HCT116 (cell line): ENCODE measurements around the gene LHPP.

Experiments
- EZH2phosphoT487 ChIP-seq: fragments of 200-600 bp; IDR thresholded peaks from 2 replicates; pipeline ENCODE4 v1.6.1; 2018; ENCODE audit warnings: antibody characterized with exemption, borderline replicate concordance
- POLR2A ChIP-seq: IDR thresholded peaks from 2 replicates; pipeline ENCODE4 v1.7.0; 2011; ENCODE audit warnings: borderline replicate concordance; ENCODE audit not compliant: insufficient read depth, insufficient read length; ENCODE audit errors: extremely low read depth
- RAD21 ChIP-seq: IDR thresholded peaks from 2 replicates; pipeline ENCODE4 v1.6.1; 2012; ENCODE audit warnings: low read depth, mild to moderate bottlenecking
- TCF7L2 ChIP-seq: IDR thresholded peaks from 2 replicates; pipeline ENCODE4 v1.7.0; 2011; ENCODE audit warnings: borderline replicate concordance, inconsistent platforms; ENCODE audit not compliant: insufficient read depth, insufficient read length; ENCODE audit errors: extremely low read depth
- TF ChIP-seq, protein P1 (sequence below): IDR thresholded peaks from 2 replicates; pipeline ENCODE4 v1.6.1; 2012

DNA sequence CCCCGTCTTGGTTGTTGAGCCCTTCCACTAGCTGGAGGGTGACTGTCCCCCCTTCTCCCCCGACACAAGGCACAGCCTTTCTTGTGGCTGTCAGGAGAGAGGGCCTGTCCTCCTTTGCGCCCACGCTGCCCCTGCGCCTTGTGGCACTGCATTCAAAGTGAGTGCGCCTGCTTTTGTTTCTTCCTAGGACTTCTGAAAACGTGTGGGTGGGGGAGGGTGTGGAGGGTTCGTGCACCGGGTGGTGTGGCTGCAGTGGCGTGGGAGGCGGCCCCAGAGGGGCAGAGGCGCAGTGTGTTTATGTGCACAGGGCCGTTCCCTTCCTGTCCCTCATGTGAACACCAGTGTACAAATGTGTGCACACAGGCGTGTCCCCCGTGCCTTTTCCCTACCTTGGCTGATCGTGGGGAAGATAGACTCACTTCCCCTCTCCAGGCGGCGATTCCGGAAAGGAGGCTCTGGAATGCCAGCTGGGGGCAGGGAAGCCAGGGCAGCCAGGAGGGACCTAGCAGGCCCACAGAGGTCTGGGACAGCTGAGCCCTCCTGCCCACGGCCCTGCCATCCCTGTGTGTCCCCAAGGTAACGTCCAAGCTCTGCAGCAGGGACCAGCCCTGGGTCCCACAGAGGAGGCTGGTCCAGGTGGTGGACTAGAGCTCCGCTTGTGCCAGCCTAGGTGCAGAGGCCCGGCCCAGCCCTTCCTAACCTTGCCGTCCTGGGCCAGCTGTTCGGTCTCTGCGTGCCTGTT lies 88.8 kb downstream of the LHPP start:
- TF ChIP-seq, protein P1, sequence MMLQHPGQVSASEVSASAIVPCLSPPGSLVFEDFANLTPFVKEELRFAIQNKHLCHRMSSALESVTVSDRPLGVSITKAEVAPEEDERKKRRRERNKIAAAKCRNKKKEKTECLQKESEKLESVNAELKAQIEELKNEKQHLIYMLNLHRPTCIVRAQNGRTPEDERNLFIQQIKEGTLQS = no peak
- TF ChIP-seq RAD21 (no peak), POLR2A (no peak), EZH2phosphoT487 (no peak), TCF7L2 (no peak)
